Bronchial epithelial cell (primary cell): ENCODE measurements around the gene ASB15. TPM values are rescaled to one million over a fixed set of nuclear protein-coding genes. Genes with fewer than 3 reads are reported as not detected.

Experiments
- DNase-seq: peaks from one replicate; pipeline ENCODE4 v3.0.0-alpha.2; 2010; ENCODE audit warnings: low read depth
- FAIRE-seq: peaks from 2 replicates; lab custom pipeline; 2011; peaks lifted over from hg19 to GRCh38; lab: Jason Lieb, UNC
- H3K27me3 ChIP-seq: 2 replicates; pipeline ENCODE4 v1.5.1; 2011; ENCODE audit warnings: low read length; ENCODE audit not compliant: control insufficient read depth, insufficient read depth
- H3K36me3 ChIP-seq: 2 replicates; pipeline ENCODE4 v1.5.1; 2011; ENCODE audit warnings: low read length; ENCODE audit not compliant: control insufficient read depth, insufficient read depth
- H3K4me3 ChIP-seq: 2 replicates; pipeline ENCODE4 v1.5.1; 2011; ENCODE audit warnings: mild to moderate bottlenecking, low read depth, low read length, control low read depth
- CTCF ChIP-seq: IDR thresholded peaks from 2 replicates; pipeline ENCODE4 v1.5.1; 2011; ENCODE audit warnings: mild to moderate bottlenecking, moderate library complexity, low read length, control low read depth, inconsistent platforms; ENCODE audit not compliant: insufficient read depth, severe bottlenecking
- total RNA-seq: library from RNA; depleted of rRNA; stranded (reverse); fragments of >200 nt; gene quantifications from 2 replicates; pipeline ENCODE4 v1.2.1, GENCODE V29; 2014

The ASB15 gene
- total RNA-seq, 1 donor from 2014 or later = not detected

- DNase-seq (no peak), FAIRE-seq (no peak)
- TF ChIP-seq CTCF = no peak
These were observed 39.0 kb downstream of the ASB15 start for GRCh38 chr7:123640583-123640982.

GRCh38 chr7:123641901-123642300, 40.3 kb downstream of the ASB15 start:
- no peak for FAIRE-seq
- H3K4me3 ChIP-seq = no peak overlapping the region
- no peak for TF ChIP-seq CTCF
- no peaks in the 10 kb centered on the region for H3K36me3 ChIP-seq
- no peaks in the 10 kb centered on the region for H3K27me3 ChIP-seq
- DNase-seq = no peak

More at GRCh38 chr7:123640583-123640982, 39.0 kb downstream of the ASB15 start:
- no peak overlapping the region for H3K4me3 ChIP-seq
- no peaks in the 10 kb centered on the region for H3K27me3 ChIP-seq
- H3K36me3 ChIP-seq = no peaks in the 10 kb centered on the region

- TF ChIP-seq CTCF = no peak
- Histone ChIP-seq H3K27me3 (no peaks in the 10 kb centered on the region), H3K4me3 (no peak overlapping the region), H3K36me3 (no peaks in the 10 kb centered on the region)
- DNase-seq (peak; percentile 71), FAIRE-seq (no peak)
These were observed 42.1 kb downstream of the ASB15 start for GRCh38 chr7:123643495-123644441.

- no peak for DNase-seq
- Histone ChIP-seq H3K27me3 (no peaks in the 10 kb centered on the region), H3K36me3 (no peaks in the 10 kb centered on the region), H3K4me3 (no peak overlapping the region)
- no peak for TF ChIP-seq CTCF
- FAIRE-seq = no peak
These were observed 43.9 kb downstream of the ASB15 start for GRCh38 chr7:123645516-123645915.

DNA sequence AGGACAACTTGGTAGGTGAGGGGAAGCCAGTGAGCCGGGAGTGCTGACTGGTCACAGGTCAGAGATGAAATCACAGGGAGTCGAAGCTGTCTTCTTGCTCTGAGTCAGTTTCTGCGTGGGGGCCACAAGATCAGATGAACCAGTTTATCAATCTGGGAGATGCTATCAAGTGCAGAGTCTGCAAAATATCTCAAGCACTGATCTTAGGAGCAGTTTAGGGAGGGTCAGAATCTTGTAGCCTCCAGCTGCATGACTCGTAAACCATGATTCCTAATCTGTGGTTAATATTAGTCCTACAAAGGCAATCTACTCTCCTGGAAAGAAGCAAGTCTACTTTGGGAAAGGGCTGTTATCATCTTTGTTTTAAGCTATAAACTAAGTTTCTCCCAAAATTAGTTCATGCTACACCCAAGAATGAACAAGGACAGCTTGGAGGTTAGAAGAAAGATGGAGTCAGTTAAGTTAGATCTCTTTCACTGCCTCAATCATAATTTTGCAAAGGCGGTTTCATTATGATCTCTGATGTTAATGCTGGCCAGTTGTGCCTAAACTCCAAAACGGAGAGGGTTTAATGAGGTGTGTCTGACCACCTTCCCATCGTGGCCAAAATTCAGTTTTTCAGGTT, 45.6 kb downstream of the ASB15 start:
- TF ChIP-seq CTCF = no peak
- DNase-seq (peak; percentile 66), FAIRE-seq (no peak)
- Histone ChIP-seq H3K27me3 (no peaks in the 10 kb centered on the region), H3K36me3 (no peaks in the 10 kb centered on the region), H3K4me3 (no peak overlapping the region)
